Right lobe of liver (tissue), 6 donors: Measurements from ENCODE around the gene DHDDS. TPM values are rescaled to one million over a fixed set of nuclear protein-coding genes. Genes with fewer than 3 reads are reported as not detected.
"Not testable (repeated sequence)": the region's sequence is repeated elsewhere in the genome, so short reads cannot be mapped to it uniquely, and the experiment has no call there.

ENCODE experiments used
- ATAC-seq, 4 donors: fragments of 200-7000 bp; cut with Tn5 transposase; one replicate each; pipeline ENCODE4 v1.9.1; 2020; ENCODE audit warnings: mild to moderate bottlenecking in 4 of 4, moderate library complexity in 4 of 4
- DNase-seq, 3 donors: peaks; one replicate each; pipeline ENCODE4 v3.0.0-alpha.2; 2020
- H3K27ac ChIP-seq, 3 donors: fragments of 200-600 bp; one replicate each; pipeline ENCODE4 v1.8.0; 2022
- H3K27me3 ChIP-seq, 2 donors: fragments of 200-600 bp; one replicate each; pipeline ENCODE4 v1.8.0; 2022
- H3K36me3 ChIP-seq, 4 donors: fragments of 200-600 bp; sonication (generic) in 1 of 4; one replicate each; pipeline versions ENCODE4 v1.5.1 to v1.8.0; 2017 to 2022; ENCODE audit warnings: control low read depth in 1 of 4
- H3K4me1 ChIP-seq, 4 donors: fragments of 200-600 bp; sonication (generic) in 1 of 4; one replicate each; pipeline versions ENCODE4 v1.5.1 to v1.8.0; 2017 to 2022; ENCODE audit warnings: control low read depth in 1 of 4
- H3K4me3 ChIP-seq, 3 donors: fragments of 200-600 bp; one replicate each; pipeline ENCODE4 v1.8.0; 2022
- H3K9me3 ChIP-seq, 4 donors: fragments of 200-600 bp; sonication (generic) in 1 of 4; one replicate each; pipeline versions ENCODE4 v1.5.1 to v1.8.0; 2017 to 2022; ENCODE audit warnings: control low read depth in 1 of 4
- POLR2A ChIP-seq: fragments of 450-650 bp; IDR thresholded peaks from one replicate; pipeline ENCODE4 v1.6.1; 2017; ENCODE audit warnings: antibody characterized with exemption, mild to moderate bottlenecking
- WGBS: methylation state at CpG from one replicate; pipeline ENCODE4 v1.1.6; 2018; ENCODE audit warnings: low coverage, low lambda C conversion rate; ENCODE audit not compliant: insufficient coverage; ENCODE audit errors: missing lambda C conversion rate; 5-methylcytosine and 5-hydroxymethylcytosine counted together
- intact Hi-C, 2 donors: fragments of 100-400 bp; cut with DNase I; formaldehyde crosslinking; loops; one replicate each; pipeline versions ENCODE4 v1.11.2 to v1.14.1; 2022
- long read RNA-seq: library from polyadenylated mRNA; unstranded; transcript quantifications from one replicate; pipeline ENCODE4 v2.0.0, GENCODE V29; 2019
- total RNA-seq, 6 experiments: library from RNA; depleted of rRNA in 2 of 6; stranded (reverse); fragments of >200 nt in 2 of 6; fragmentation: NEBNext Ultra II Directional in 3 of 6; extraction: Animal tissue kit (Norgen Biotek cat#: 25700) in 3 of 6; gene quantifications; one replicate each; pipeline versions ENCODE4 v1.1.0 to v1.2.4, GENCODE V29; 2016 to 2023
- TF ChIP-seq, protein P1 (sequence below), 4 donors: fragments of 200-600 bp in 3 of 4; fragments of 450-650 bp in 1 of 4; IDR thresholded peaks; one replicate each; pipeline versions ENCODE4 v1.5.1 to v1.8.0; 2016 to 2022; ENCODE audit warnings: antibody characterized with exemption in 4 of 4, mild to moderate bottlenecking in 2 of 4
- donor health status: DM: no; HTN: yes; CAD: no.
- donor health status: DM: no; HTN: no; CAD: no.
- donor health status: DM: no; HTN: no; CAD: no.
- donor health status: DM: no; HTN: yes; CAD: no.
- donor health status: DM: no; HTN: yes; CAD: no.

DHDDS gene
- 10 to 100 TPM; 20.0 to 48.6 (median 24.9) TPM for total RNA-seq
- long read RNA-seq, partial matches to known transcripts, result 0 of 4 reads
- long read RNA-seq, other reads (novel, unspliced or antisense), result 2 of 4 reads

DNA sequence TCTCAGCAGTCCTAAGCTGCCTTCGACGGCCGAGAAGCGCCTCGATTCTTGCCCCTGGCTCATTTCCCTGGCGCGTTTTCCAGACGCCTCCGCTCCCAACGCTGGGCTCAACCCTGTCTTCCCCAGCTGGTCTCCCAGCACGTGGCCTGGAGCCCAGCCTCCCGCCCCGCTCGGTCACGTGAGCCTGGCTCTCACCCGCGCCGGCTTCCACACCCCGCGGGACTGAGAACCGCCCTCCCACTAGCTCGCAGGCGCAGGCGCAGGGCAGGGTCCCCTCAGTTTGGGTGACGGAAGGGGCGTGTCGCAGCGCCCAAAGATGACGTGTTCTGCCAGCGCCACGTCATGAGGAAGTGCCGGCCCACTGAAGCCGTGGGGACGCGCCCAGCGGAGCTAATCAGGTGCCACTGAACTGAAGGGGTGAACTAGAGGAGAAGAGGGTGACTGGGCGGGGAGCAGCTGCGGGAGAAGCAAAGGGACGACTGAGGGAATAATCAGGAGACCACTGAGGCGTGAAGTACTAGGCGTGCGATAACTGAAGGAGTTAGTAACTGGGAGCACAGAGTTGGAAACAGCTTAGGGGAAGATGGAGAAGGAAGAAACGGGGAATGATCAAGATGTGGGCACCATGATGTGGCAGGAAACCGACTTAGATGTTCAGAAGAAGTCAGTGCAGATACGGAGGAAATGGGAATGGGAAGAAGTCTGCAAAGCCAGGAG lies at the start of gene DHDDS:
DHDDS (plus strand) TSS at position 343 of the 717 bp plus-strand sequence. CDS start 625 bp downstream, outside the sequence.
- peak within 1 kb of the TSS; percentile 60 to 75 (median 72) for H3K4me3 ChIP-seq
- H3K27me3 ChIP-seq, result no peaks in the 10 kb centered on the region
- H3K4me1 ChIP-seq, result peaks cover 0 to 21% (median 0%) of the 10 kb centered on the region in 4 donors
- intact Hi-C loops, result no loop called here
- TF ChIP-seq POLR2A, result peak; percentile 69
- TF ChIP-seq, protein P1, sequence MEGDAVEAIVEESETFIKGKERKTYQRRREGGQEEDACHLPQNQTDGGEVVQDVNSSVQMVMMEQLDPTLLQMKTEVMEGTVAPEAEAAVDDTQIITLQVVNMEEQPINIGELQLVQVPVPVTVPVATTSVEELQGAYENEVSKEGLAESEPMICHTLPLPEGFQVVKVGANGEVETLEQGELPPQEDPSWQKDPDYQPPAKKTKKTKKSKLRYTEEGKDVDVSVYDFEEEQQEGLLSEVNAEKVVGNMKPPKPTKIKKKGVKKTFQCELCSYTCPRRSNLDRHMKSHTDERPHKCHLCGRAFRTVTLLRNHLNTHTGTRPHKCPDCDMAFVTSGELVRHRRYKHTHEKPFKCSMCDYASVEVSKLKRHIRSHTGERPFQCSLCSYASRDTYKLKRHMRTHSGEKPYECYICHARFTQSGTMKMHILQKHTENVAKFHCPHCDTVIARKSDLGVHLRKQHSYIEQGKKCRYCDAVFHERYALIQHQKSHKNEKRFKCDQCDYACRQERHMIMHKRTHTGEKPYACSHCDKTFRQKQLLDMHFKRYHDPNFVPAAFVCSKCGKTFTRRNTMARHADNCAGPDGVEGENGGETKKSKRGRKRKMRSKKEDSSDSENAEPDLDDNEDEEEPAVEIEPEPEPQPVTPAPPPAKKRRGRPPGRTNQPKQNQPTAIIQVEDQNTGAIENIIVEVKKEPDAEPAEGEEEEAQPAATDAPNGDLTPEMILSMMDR (IDR thresholded peaks at IDR 0.05), result no peak
- H3K36me3 ChIP-seq, result peaks cover 0 to 7% (median 3%) of the 10 kb centered on the region in 4 donors
- no peaks in the 10 kb centered on the region for H3K9me3 ChIP-seq
- DNase-seq (peak; percentile 98 to 99 (median 99)), ATAC-seq (peak; percentile 99)
- H3K27ac ChIP-seq, result peak within 1 kb of the TSS; percentile 32 to 72 (median 53)
- 0% methylated on average over 23 of the region's 45 CpGs for WGBS

DNA sequence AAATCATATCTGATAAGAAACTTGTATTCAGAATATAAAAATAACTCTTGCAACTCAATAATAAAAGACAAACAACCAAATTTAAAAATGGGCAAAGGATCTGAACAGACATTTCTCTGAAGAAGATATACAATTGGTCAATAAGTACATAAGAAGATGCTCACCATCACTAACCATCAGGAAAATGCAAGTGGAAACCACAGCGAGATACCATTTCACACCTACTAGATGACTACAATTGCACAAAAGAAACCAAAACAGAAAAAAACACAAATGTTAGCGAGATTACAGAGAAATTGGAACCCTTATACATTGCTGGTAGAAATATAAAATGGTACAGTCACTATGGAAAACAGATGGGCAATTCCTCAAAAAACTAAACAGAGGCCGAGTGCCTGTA lies 48.0 kb upstream of the DHDDS start:
- no peak for DNase-seq
- WGBS, result 56% methylated on average over 3 of the region's 3 CpGs

GRCh38 chr1:26385063-26385462 lies 47.1 kb upstream of the DHDDS start:
- 87% methylated on average over 3 of the region's 3 CpGs for WGBS
- H3K27ac ChIP-seq, H3K4me3 ChIP-seq, H3K36me3 ChIP-seq, H3K27me3 ChIP-seq, H3K9me3 ChIP-seq, H3K4me1 ChIP-seq, DNase-seq, intact Hi-C loops, ATAC-seq: not testable (repeated sequence)

More for the DNA sequence above, 48.0 kb upstream of the DHDDS start:
- H3K9me3 ChIP-seq, result no peaks in the 10 kb centered on the region
- intact Hi-C loops, result no loop called here
- H3K4me1 ChIP-seq, result no peaks in the 10 kb centered on the region
- H3K27me3 ChIP-seq, result no peaks in the 10 kb centered on the region
- H3K27ac ChIP-seq, result no peak overlapping the region
- H3K36me3 ChIP-seq, result no peaks in the 10 kb centered on the region
- TF ChIP-seq POLR2A, result no peak
- TF ChIP-seq, protein P1 (IDR thresholded peaks at IDR 0.05), result no peak
- no peak overlapping the region for H3K4me3 ChIP-seq
- no peak for ATAC-seq

GRCh38 chr1:26387447-26387846 lies 44.7 kb upstream of the DHDDS start:
- Histone ChIP-seq H3K36me3 (no peaks in the 10 kb centered on the region), H3K9me3 (no peaks in the 10 kb centered on the region), H3K27me3 (no peaks in the 10 kb centered on the region), H3K4me3 (no peak overlapping the region), H3K4me1 (no peaks in the 10 kb centered on the region), H3K27ac (no peak overlapping the region)
- WGBS, result 29% methylated on average over 7 of the region's 7 CpGs
- ATAC-seq (peak in 2 of 4 donors; percentile 65 to 86), DNase-seq (peak in 1 of 3 donors; percentile 29)
- intact Hi-C loops, result no loop called here
- no peak for TF ChIP-seq POLR2A
- TF ChIP-seq, protein P1 (IDR thresholded peaks at IDR 0.05), result no peak

- no peaks in the 10 kb centered on the region for H3K4me1 ChIP-seq
- ATAC-seq (no peak), DNase-seq (no peak)
- intact Hi-C loops, result no loop called here
- no peaks in the 10 kb centered on the region for H3K27me3 ChIP-seq
- TF ChIP-seq, protein P1 (IDR thresholded peaks at IDR 0.05), result no peak
- no peak for TF ChIP-seq POLR2A
- no peak overlapping the region for H3K4me3 ChIP-seq
- no peaks in the 10 kb centered on the region for H3K9me3 ChIP-seq
- 70% methylated on average over 5 of the region's 7 CpGs for WGBS
- H3K27ac ChIP-seq, result no peak overlapping the region
- H3K36me3 ChIP-seq, result no peaks in the 10 kb centered on the region
Observed at GRCh38 chr1:26388791-26389445, 43.2 kb upstream of the DHDDS start.
